IPS-18c (cell line): ENCODE measurements around the gene RNF214.
"Not testable (repeated sequence)": the region's sequence is repeated elsewhere in the genome, so short reads cannot be mapped to it uniquely, and the experiment has no call there.

Experiments
- H3K4me3 ChIP-seq: 2 replicates; pipeline ENCODE4 v1.7.0; 2013; ENCODE audit warnings: low read depth, mild to moderate bottlenecking, low read length, moderate library complexity; ENCODE audit not compliant: insufficient read depth
- H3K9me3 ChIP-seq: one replicate; pipeline ENCODE4 v1.6.1; 2013; ENCODE audit warnings: mild to moderate bottlenecking, low read length, moderate library complexity; ENCODE audit not compliant: control insufficient read depth, insufficient read depth

Gene RNF214

GRCh38 chr11:117206859-117207258 lies 25.6 kb upstream of the RNF214 start:
- H3K9me3 ChIP-seq, H3K4me3 ChIP-seq: not testable (repeated sequence)

- H3K4me3 ChIP-seq, H3K9me3 ChIP-seq: not testable (repeated sequence)
Observed at GRCh38 chr11:117207481-117207880, 25.0 kb upstream of the RNF214 start.

GRCh38 chr11:117208710-117209109 lies 23.8 kb upstream of the RNF214 start:
- not testable (repeated sequence) for H3K9me3 ChIP-seq, H3K4me3 ChIP-seq

GRCh38 chr11:117209351-117210125 lies 22.9 kb upstream of the RNF214 start:
- H3K9me3 ChIP-seq, H3K4me3 ChIP-seq: not testable (repeated sequence)

DNA sequence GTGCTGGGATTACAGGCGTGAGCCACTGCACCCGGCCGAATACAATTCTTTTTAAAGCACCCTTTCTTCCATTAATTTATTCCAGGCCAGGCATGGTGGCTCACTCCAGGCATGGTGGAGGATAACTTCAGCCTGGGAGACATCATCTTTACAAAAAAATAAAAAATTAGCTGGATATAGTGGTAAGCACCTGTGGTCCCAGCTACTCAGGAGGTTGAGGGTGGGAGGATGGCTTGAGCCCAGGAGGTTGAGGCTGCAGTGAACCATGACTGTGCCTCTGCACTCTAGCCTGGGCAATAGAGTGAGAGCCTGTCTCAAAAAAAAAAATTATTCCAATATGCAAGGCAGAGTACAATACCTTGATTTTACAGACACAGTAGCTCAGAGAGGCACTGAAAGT lies 21.9 kb upstream of the RNF214 start:
- Histone ChIP-seq H3K9me3 (no peaks in the 10 kb centered on the region), H3K4me3 (no peak overlapping the region)

DNA sequence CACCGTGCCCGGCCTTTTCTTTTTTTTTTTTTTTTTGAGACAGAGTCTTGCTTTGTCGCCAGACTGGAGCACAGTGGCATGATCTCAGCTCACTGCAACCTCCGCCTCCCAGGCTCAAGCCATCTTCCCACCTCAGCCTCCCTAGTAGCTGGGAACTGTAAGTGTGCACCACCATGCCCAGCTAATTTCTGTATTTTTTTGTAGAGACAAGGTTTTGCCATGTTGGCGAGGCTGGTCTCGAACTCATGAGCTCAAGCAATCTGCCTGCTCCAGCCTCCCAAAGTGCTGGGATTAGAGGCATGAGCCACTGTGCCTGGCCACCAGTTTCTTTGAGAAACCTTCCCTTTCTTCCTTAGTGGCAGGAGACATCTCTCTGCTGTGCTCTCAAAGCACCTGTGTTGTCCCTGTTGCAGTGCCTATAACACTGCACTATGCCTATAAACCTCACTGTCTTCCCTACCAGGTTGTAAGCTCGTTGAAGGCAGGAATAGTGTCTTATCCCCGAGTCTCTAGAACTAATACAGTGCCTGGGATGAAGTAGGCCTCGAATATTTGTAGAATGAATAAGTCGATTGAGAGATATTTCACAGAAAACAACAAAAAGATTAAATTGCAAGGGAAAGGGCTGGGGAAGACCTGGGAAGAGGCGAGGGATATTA lies 19.6 kb upstream of the RNF214 start:
- H3K9me3 ChIP-seq: no peaks in the 10 kb centered on the region
- no peak overlapping the region for H3K4me3 ChIP-seq

- H3K4me3 ChIP-seq: no peak overlapping the region
Observed at GRCh38 chr11:117214404-117215110, 17.9 kb upstream of the RNF214 start.

GRCh38 chr11:117217141-117218084 lies 15.1 kb upstream of the RNF214 start:
- Histone ChIP-seq H3K4me3 (no peak overlapping the region), H3K9me3 (peaks cover 2% of the 10 kb centered on the region)

More at GRCh38 chr11:117214404-117215110, 17.9 kb upstream of the RNF214 start:
- H3K9me3 ChIP-seq: peaks cover 2% of the 10 kb centered on the region

DNA sequence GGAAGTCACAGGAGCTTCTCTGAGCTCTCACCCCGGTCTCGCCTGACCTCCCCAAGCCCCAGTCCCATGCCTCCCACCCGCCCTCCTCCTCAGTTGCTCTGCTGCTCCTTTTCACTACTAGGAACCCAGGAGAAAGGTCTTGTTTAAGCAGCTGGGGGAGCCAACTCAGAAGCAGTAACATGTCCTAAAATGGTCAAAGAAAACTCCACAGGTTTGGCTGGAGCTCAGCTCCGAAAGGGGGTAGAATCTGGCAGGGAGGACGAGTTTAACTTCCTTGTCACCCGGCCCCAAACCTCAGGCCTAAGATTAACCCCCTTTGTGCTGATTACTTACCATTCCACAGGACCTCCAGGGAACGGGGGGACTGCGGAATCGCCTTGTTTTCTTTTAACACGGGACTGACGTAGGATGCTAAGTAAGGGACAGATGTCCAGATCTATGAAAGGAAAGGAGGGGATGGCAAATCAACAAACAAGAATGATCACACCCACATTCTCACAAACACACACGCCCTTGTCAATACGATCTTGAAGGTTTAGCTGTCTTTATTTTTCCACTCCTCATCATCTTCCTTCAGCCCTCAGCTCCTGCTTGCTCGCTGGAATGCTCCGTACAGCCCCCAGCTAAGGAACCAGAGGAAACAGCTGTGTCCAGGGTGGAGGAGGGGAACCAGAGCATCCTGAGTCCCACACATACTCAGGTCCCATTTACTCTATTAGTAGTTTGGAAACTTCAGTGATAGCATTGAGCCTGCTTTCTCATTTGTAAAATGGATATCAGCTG lies 14.1 kb upstream of the RNF214 start:
- Histone ChIP-seq H3K4me3 (no peak overlapping the region), H3K9me3 (peaks cover 2% of the 10 kb centered on the region)

GRCh38 chr11:117219001-117219400 lies 13.5 kb upstream of the RNF214 start:
- Histone ChIP-seq H3K9me3 (peaks cover 2% of the 10 kb centered on the region), H3K4me3 (no peak overlapping the region)

DNA sequence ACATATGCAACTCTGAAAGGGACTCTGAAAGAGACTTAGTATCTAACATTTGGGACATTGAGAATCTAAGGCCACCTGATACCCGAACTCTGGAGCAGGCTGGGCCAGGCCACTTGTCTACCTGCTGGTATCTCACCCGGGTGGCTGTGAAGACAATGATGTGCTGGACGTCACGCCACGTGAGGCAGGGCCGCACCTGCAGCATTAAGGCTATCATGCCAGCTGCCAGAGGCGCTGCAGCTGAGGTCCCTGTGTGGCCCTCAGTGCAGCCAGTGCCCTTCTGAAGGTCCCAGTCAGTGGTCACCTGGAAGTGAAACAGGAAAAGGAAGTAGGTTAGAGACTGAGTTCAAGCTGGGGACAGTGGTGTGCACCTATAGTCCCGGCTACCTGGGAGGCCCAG lies 13.0 kb upstream of the RNF214 start:
- H3K9me3 ChIP-seq: peaks cover 2% of the 10 kb centered on the region
- H3K4me3 ChIP-seq: no peak overlapping the region

- Histone ChIP-seq H3K4me3 (no peak overlapping the region), H3K9me3 (peaks cover 2% of the 10 kb centered on the region)
Observed at GRCh38 chr11:117219995-117220394, 12.5 kb upstream of the RNF214 start.

- Histone ChIP-seq H3K4me3 (no peak overlapping the region), H3K9me3 (peaks cover 2% of the 10 kb centered on the region)
Observed at GRCh38 chr11:117220568-117220967, 11.9 kb upstream of the RNF214 start.

GRCh38 chr11:117220999-117221774 lies 11.3 kb upstream of the RNF214 start:
- H3K4me3 ChIP-seq: no peak overlapping the region

DNA sequence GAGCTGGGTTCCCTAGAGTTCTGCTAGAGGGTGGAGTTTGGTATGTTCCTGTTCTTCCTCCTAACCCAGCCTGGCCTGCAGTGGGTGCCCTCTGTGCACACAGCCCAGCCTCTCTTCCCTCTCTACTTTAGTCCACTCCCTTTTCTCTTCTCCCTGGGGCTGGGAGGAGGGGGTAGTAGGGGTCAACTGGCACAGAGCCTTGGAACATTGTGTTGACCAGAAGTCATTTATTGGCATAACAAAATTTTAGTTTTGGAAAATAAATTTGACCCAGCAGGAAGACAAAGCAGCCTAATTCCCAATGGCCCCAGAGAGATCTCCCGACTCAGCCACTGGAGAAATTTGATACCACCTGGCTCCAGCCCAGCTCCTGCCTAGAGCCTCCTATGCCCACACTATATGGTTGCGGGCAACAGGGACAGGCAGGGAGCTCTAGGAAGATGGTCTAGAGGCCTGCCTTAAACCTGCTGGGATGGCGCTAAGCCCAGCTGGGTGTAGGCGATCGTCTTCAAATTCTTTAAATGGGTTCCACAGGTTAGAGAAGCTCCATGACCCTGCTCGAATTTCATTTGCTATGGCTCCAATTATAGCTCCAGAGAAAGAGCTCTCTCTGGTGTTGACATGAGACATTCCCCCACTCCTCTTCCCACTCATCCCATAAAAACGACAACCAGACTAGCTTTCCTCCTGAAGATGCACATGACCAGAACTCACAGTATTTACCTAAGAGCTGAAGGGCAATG lies 10.5 kb upstream of the RNF214 start:
- Histone ChIP-seq H3K9me3 (peaks cover 2% of the 10 kb centered on the region), H3K4me3 (no peak overlapping the region)

More at GRCh38 chr11:117220999-117221774, 11.3 kb upstream of the RNF214 start:
- peaks cover 2% of the 10 kb centered on the region for H3K9me3 ChIP-seq
